ENCODE measurements around the gene ERC2. TPM values are rescaled to one million over a fixed set of nuclear protein-coding genes. Genes with fewer than 3 reads are reported as not detected.
"Not testable (repeated sequence)": the region's sequence is repeated elsewhere in the genome, so short reads cannot be mapped to it uniquely, and the experiment has no call there.

The ERC2 gene
- total RNA-seq, 3 donors from 2014 or later: 0.16 TPM; not detected in 2

DNA sequence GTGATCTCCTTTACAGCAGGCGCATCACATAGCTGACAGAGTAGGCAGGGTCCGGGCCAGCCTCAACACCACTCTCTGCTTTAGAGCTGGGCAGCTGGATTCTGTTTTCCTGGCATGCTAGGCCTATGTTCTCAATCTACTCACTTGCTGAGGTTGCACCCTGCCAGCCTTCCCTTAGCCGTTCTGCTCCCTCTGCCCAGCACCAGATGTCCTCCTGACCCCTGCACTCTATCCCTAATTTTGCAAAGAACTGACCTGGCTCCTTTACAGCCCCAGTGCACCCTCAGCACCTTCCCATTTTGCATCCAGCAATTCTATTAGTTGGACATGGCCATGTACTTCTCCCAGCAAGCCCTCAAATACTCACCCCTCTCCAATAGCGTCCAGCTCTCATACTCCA lies 609.5 kb downstream of the ERC2 start:
- Mint-ChIP-seq H3K36me3 (ENCODE audit: insufficient read depth) (no peaks in the 10 kb centered on the region), H3K4me1 (ENCODE audit: low read depth) (no peaks in the 10 kb centered on the region), H3K4me3 (no peak overlapping the region), H3K27me3 (ENCODE audit: low read depth) (no peaks in the 10 kb centered on the region), H3K9me3 (no peaks in the 10 kb centered on the region)
- ATAC-seq: no peak
- DNase-seq: no peak

DNA sequence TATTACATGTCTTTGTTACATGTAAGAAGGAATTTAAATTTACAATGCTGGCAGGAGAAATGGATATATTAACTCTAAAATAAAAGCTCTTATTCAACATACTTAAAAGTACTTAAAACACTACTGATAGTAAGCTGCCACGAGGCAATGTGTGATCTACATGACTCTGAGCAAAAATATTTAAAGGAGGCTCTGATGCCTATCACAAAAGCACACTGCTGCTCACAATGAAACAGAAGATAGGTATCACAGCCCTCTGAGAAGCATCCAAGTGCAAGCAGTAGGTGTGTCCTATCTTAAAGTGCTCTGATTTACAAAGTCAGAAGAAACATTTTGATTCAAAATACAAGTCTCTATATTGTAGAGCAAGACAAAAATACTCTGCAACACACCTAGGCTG lies 610.0 kb downstream of the ERC2 start:
- H3K27me3 Mint-ChIP-seq (ENCODE audit: low read depth): no peaks in the 10 kb centered on the region
- DNase-seq: no peak
- H3K9me3 Mint-ChIP-seq: no peaks in the 10 kb centered on the region
- no peak for ATAC-seq
- no peak overlapping the region for H3K4me3 Mint-ChIP-seq
- H3K36me3 Mint-ChIP-seq (ENCODE audit: insufficient read depth): no peaks in the 10 kb centered on the region
- no peaks in the 10 kb centered on the region for H3K4me1 Mint-ChIP-seq (ENCODE audit: low read depth)

DNA sequence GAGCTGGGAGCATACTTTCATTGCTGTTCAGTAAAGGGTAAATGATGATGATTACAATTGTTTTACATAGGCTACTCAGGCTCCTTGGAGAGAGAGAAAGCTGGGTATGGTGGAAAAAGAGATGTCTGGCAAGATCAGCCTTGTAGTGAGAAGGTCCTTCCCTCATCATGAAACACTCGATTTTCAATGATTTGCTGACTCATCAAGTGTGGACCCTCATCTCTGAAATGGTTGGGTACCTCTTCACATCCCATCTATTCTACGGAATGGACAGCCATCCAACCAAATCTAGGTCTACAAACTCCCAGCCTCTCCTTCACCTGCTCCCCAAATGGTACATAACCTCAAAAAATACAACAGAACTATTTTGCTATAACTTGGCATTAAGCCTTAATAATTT lies 610.6 kb downstream of the ERC2 start:
- Mint-ChIP-seq H3K9me3 (no peaks in the 10 kb centered on the region), H3K4me3 (no peak overlapping the region), H3K4me1 (ENCODE audit: low read depth) (no peaks in the 10 kb centered on the region), H3K36me3 (ENCODE audit: insufficient read depth) (no peaks in the 10 kb centered on the region), H3K27me3 (ENCODE audit: low read depth) (no peaks in the 10 kb centered on the region)
- DNase-seq: no peak
- ATAC-seq: no peak

DNA sequence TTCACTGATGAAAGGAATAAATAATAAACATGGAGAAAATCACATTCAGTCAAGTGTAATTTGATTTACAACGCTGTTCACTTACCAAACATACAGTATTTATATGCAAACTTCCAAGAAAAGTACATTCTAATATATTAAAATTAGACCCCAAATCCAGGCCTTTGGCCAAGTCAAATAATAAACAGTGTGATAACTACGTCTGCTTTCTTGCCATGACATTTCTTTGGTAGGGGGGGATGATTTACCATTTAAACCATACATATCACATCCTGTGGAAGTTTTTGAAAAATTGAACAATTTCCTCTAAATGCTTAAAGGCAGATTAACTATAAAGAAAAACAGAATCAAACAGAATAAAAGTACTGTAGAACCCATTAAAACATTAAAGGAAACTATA lies 613.0 kb downstream of the ERC2 start:
- no peaks in the 10 kb centered on the region for H3K9me3 Mint-ChIP-seq
- H3K27me3 Mint-ChIP-seq (ENCODE audit: low read depth): no peaks in the 10 kb centered on the region
- H3K36me3 Mint-ChIP-seq (ENCODE audit: insufficient read depth): no peaks in the 10 kb centered on the region
- no peak overlapping the region for H3K4me3 Mint-ChIP-seq
- no peaks in the 10 kb centered on the region for H3K4me1 Mint-ChIP-seq (ENCODE audit: low read depth)
- ATAC-seq (no peak), DNase-seq (no peak)

DNA sequence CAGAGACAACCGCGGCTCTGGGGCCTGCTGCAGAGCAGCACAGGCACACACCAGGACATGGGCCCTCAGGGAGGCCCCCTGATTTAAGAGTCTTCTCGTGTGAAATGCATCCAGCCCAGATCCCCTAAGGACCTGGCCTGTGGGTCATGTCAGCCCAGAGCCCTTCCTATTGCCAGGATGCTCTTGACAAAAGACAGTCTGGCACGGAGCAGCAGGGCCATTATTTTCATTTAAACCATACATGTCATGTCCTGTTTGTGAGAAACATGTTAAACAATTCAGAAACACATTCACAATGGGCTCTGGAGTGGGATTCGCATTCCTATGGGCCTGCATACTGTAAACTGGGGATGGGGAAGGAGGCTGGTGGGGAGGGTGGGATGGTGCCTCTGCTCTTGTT lies 613.8 kb downstream of the ERC2 start:
- no peaks in the 10 kb centered on the region for H3K27me3 Mint-ChIP-seq (ENCODE audit: low read depth)
- DNase-seq (no peak), ATAC-seq (no peak)
- H3K4me3 Mint-ChIP-seq: no peak overlapping the region
- H3K9me3 Mint-ChIP-seq: no peaks in the 10 kb centered on the region
- no peaks in the 10 kb centered on the region for H3K36me3 Mint-ChIP-seq (ENCODE audit: insufficient read depth)
- no peaks in the 10 kb centered on the region for H3K4me1 Mint-ChIP-seq (ENCODE audit: low read depth)

DNA sequence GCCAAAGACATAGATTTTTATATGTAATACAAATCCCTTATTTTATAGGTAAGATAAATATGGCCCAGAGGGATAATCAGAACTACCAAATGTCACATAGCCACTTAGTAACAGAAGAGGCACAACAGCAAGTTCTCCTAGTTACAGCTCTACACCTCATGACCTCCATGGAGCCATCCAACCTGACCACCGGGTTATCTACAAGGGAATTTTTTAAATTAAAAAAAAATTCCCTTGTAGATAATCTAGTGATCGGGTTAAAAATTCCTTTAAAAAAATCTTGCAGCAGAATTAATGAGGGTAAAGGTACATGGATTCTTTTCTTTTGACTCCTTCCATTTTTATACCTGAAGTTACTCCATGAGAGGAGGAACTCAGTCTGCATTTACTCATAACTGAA lies 615.9 kb downstream of the ERC2 start:
- Mint-ChIP-seq H3K4me1 (ENCODE audit: low read depth) (no peaks in the 10 kb centered on the region), H3K4me3 (no peak overlapping the region), H3K9me3 (peaks cover 4% of the 10 kb centered on the region), H3K27me3 (ENCODE audit: low read depth) (no peaks in the 10 kb centered on the region), H3K36me3 (ENCODE audit: insufficient read depth) (no peaks in the 10 kb centered on the region)
- DNase-seq (no peak), ATAC-seq (no peak)

DNA sequence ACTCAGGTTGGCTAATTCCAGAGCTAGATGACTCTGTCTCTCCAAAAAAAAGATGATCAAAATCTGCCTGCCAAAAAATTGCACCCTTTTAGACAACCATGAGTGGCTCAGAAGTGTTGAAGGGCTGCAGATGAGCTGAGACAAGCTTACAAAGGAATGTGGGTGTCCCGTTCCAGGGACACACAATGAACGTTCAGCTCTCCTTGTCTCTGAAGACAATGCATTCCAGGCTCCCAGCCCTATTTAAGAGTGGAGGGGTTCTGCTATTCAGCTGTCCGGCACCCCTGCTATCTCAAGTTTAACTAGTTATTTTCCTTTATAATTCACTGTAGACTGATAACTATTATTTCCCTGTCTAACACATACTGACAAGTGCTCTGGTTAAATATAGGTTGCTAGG lies 626.1 kb downstream of the ERC2 start:
- no peak for DNase-seq
- no peaks in the 10 kb centered on the region for H3K4me1 Mint-ChIP-seq (ENCODE audit: low read depth)
- H3K27me3 Mint-ChIP-seq (ENCODE audit: low read depth): no peaks in the 10 kb centered on the region
- H3K36me3 Mint-ChIP-seq (ENCODE audit: insufficient read depth): no peaks in the 10 kb centered on the region
- ATAC-seq: no peak
- H3K4me3 Mint-ChIP-seq: no peak overlapping the region
- H3K9me3 Mint-ChIP-seq: peaks cover 15% of the 10 kb centered on the region

DNA sequence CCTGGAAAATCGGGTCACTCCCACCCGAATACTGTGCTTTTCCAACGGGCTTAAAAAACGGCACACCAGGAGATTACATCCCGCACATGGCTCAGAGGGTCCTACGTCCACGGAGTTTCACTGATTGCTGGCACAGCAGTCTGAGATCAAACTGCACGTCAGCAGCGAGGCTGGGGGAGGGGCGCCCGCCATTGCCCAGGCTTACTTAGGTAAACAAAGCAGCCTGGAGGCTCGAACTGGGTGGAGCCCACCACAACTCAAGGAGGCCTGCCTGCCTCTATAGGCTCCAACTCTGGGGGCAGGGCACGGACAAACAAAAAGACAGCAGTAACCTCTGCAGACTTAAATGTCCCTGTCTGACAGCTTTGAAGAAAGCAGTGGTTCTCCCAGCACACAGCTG lies 636.4 kb downstream of the ERC2 start:
- H3K27me3 Mint-ChIP-seq (ENCODE audit: low read depth); DNase-seq; H3K9me3 Mint-ChIP-seq; H3K4me3 Mint-ChIP-seq; H3K4me1 Mint-ChIP-seq (ENCODE audit: low read depth); ATAC-seq; H3K36me3 Mint-ChIP-seq (ENCODE audit: insufficient read depth): not testable (repeated sequence)

DNA sequence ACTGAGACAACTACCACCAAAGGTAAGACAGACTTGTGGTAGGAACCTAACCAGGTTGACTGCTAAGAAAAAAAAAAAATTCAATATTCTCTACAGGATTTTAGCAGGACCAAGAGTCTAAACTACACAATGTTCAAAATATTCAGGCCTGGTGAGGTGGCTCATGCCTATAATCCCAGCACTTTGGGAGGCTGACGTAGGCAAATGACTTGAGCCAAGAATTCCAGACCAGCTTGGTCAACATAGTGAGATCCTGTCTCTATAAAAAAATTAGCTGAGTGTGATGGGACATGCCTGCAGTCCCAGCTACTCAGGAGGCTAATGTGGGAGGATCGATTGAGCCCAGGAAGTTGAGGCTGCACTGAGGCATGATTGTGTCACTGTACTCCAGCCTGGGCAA lies 639.6 kb downstream of the ERC2 start:
- Mint-ChIP-seq H3K36me3 (ENCODE audit: insufficient read depth) (no peaks in the 10 kb centered on the region), H3K9me3 (no peaks in the 10 kb centered on the region), H3K4me1 (ENCODE audit: low read depth) (no peaks in the 10 kb centered on the region), H3K4me3 (no peak overlapping the region), H3K27me3 (ENCODE audit: low read depth) (no peaks in the 10 kb centered on the region)
- ATAC-seq (no peak), DNase-seq (no peak)

DNA sequence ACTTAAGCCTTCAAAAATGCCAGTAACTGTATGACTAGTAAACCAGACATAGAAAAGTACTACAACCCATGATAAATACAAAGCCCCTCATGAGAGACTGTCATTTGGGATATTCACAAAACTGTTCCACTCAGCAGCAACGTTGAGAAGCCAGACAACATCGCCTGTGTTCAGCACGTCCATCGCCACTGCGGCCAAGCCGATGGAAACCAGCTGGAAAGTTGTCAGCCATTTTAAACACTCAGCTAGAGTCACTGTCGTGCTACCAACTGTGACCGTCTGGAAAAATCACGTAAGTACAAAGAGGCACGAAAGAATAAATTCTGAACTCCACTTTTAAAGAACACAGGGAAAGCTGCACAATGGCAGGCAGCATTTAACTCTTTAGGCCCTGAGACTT lies 640.5 kb downstream of the ERC2 start:
- Mint-ChIP-seq H3K9me3 (no peaks in the 10 kb centered on the region), H3K27me3 (ENCODE audit: low read depth) (no peaks in the 10 kb centered on the region), H3K4me1 (ENCODE audit: low read depth) (no peaks in the 10 kb centered on the region), H3K4me3 (no peak overlapping the region), H3K36me3 (ENCODE audit: insufficient read depth) (no peaks in the 10 kb centered on the region)
- no peak for DNase-seq
- ATAC-seq: no peak

DNA sequence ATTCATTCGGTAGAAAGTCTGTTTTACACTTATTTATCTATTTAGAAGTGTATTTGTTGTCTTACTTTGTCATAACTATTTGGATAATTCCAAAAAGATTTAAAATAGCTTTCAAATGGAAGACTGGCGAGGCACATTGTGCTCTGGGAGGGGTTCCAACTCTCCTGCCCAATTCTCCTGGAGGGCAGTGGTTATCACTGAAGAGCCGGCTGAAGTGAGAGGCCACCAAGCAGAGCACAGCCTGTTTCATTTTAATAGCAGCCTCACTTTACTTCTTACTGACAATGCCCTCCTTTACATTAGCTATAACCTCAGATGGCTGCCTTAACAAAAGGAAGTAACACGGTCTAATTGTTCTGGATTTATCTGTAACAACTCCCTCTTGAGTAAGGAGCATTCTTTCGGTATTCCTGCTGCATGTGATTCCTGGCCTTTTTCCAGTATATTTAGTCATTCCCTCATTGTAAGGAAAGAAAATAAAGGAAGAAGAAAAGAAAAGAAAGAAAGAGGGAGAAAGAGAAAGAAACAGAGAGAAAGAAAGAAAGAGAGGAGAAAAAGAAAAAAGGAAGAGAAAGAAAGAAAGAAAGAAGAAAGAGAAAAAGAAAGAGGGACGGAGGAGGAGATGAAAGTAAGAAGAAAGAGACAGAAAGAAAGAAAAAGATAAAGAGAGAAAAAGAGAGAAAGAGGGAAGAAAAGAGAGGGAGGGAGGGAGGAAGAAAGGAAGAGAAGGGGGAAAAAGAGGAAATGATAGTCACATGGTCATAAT lies 641.4 kb downstream of the ERC2 start:
- no peaks in the 10 kb centered on the region for H3K36me3 Mint-ChIP-seq (ENCODE audit: insufficient read depth)
- no peaks in the 10 kb centered on the region for H3K27me3 Mint-ChIP-seq (ENCODE audit: low read depth)
- H3K4me3 Mint-ChIP-seq: no peak overlapping the region
- DNase-seq (no peak), ATAC-seq (no peak)
- H3K4me1 Mint-ChIP-seq (ENCODE audit: low read depth): no peaks in the 10 kb centered on the region
- H3K9me3 Mint-ChIP-seq: no peaks in the 10 kb centered on the region

DNA sequence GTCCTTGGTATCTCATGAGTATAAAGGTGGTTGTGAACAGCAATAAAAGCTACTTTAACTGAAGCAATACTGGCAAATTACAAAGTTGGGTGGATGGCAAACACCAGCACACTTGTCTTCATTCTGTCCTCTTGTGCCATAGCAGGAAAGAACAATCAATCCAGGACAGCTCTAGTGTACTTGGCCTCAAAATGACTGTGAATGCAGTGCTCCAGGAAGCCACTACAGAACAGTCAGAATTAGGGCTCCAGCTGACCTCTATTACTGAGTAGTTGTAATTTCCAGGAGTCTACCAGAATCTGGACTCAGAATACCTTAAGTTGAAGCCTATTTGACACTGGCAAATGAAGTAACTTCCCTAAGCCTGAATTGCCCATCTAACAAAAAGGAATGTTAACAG lies 642.2 kb downstream of the ERC2 start:
- ATAC-seq (no peak), DNase-seq (no peak)
- no peaks in the 10 kb centered on the region for H3K4me1 Mint-ChIP-seq (ENCODE audit: low read depth)
- H3K36me3 Mint-ChIP-seq (ENCODE audit: insufficient read depth): no peaks in the 10 kb centered on the region
- no peaks in the 10 kb centered on the region for H3K9me3 Mint-ChIP-seq
- no peak overlapping the region for H3K4me3 Mint-ChIP-seq
- H3K27me3 Mint-ChIP-seq (ENCODE audit: low read depth): no peaks in the 10 kb centered on the region

DNA sequence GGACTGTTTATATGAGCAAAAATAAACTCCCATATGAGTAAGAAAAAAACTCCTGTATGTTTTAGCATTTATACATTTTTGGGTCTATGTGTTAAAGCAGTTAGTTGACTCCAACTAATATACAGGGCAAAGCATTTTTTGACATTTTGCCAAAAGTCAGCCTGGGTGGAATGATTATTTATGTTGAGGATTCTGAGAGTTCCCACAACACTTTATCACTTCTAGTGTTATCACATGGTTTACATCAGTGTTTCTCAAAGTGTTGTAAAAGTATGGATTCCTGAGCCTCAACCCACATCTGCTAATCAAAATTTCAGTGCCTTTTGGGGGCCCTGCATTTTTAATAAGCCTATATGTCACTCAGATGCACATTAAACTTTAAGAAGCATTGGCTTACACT lies 643.9 kb downstream of the ERC2 start:
- Mint-ChIP-seq H3K36me3 (ENCODE audit: insufficient read depth) (no peaks in the 10 kb centered on the region), H3K4me3 (no peak overlapping the region), H3K9me3 (no peaks in the 10 kb centered on the region), H3K27me3 (ENCODE audit: low read depth) (no peaks in the 10 kb centered on the region), H3K4me1 (ENCODE audit: low read depth) (no peaks in the 10 kb centered on the region)
- DNase-seq: no peak
- ATAC-seq: no peak

DNA sequence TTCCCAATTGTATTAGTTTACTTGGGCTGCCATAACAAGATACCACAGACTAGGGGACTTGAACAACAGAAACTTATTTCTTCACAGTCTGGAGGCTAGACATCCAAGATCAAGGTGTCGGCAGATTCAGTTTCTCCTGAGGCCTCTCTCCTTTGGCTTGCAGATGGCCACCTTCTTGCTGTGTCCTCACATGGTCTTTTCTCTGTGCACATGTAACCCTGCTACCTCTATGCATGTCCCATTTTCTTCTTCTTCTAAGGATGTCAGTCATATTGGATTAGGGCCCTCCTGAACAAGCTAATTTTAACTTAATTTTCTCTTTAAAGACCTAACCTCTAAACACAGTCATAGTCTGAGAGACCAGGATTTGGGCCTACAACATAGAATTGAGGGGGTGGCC lies 644.4 kb downstream of the ERC2 start:
- Mint-ChIP-seq H3K4me3 (no peak overlapping the region), H3K4me1 (ENCODE audit: low read depth) (no peaks in the 10 kb centered on the region), H3K27me3 (ENCODE audit: low read depth) (no peaks in the 10 kb centered on the region), H3K36me3 (ENCODE audit: insufficient read depth) (no peaks in the 10 kb centered on the region), H3K9me3 (no peaks in the 10 kb centered on the region)
- no peak for DNase-seq
- no peak for ATAC-seq

DNA sequence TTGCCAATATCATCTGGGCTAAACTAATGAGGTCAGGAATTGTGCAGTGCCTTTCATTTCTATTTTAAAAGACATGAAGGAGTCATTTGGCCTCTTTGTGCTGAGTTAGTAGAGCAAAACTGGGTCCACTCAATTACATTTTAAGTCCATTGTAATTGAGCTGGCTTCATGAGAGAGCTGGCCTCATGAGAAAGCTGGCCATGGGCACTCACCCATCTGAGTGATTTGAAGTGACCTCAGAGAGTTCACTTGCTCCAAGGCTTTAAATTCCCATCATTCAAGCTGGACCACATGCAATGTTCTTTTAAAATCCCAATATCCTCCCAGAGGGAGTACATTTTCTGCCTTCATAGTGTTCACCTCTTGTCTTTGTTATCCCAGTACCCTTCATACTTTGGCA lies 645.3 kb downstream of the ERC2 start:
- Mint-ChIP-seq H3K27me3 (ENCODE audit: low read depth) (no peaks in the 10 kb centered on the region), H3K36me3 (ENCODE audit: insufficient read depth) (no peaks in the 10 kb centered on the region), H3K4me1 (ENCODE audit: low read depth) (no peaks in the 10 kb centered on the region), H3K4me3 (no peak overlapping the region), H3K9me3 (no peaks in the 10 kb centered on the region)
- no peak for ATAC-seq
- DNase-seq: no peak

DNA sequence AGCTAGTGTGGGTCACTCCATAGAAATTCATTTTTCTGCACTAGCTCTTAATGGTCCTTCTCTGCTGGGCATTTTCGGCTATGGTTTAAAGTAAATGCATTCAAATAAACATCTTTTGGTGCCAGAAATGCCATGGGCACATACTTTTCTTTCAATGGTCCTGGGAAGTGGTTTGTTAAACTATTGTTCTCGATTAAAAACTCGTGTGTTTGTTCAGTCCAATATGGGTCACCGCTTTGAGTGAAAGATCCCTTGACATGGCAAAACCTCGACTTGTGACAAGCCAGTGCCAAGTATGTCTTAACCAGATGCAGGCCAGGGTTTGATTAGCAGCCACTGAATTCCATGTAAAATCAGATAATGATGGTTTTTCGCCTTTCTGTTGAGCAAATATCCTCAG lies 649.3 kb downstream of the ERC2 start:
- Mint-ChIP-seq H3K4me1 (ENCODE audit: low read depth) (no peaks in the 10 kb centered on the region), H3K36me3 (ENCODE audit: insufficient read depth) (no peaks in the 10 kb centered on the region), H3K27me3 (ENCODE audit: low read depth) (no peaks in the 10 kb centered on the region), H3K4me3 (no peak overlapping the region), H3K9me3 (no peaks in the 10 kb centered on the region)
- no peak for DNase-seq
- ATAC-seq: no peak
